ENCODE results near the gene KIF25.

DNA sequence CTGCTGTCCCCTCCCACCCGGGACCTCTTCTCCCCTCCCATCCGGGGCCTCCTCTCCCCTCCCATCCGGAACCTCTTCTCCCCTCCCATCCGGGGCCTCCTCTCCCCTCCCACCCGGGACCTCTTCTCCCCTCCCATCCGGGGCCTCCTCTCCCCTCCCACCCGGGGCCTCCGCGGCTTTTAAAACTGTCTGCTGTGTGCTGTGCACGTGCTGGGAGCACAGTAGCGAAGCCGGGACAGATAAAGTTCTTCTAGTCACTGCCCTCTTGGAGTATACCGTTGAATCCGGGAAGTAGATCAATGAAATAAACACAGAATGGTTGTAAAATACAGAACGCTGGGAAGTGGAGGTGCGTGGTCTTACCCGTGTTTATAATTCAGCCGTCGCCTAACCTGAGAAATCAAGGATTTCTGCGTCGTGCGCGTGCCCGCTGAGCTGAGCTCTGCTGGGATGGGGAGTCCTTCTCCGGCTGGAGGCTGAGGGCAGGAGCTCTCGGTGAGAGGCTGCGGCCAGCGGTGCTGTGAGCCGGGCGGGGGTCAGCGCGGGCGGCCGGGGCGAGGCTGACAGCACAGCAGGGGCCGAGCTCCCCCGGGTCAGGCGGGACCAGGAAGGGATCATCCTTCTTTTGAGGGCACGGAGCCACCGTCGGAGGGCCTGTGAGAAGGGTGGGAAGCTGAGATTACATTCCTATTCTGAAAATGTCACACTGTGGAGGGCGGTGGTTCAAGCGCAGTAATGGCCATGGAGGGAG, 19.6 kb upstream of the KIF25 start:
- TF ChIP-seq, protein P1, sequence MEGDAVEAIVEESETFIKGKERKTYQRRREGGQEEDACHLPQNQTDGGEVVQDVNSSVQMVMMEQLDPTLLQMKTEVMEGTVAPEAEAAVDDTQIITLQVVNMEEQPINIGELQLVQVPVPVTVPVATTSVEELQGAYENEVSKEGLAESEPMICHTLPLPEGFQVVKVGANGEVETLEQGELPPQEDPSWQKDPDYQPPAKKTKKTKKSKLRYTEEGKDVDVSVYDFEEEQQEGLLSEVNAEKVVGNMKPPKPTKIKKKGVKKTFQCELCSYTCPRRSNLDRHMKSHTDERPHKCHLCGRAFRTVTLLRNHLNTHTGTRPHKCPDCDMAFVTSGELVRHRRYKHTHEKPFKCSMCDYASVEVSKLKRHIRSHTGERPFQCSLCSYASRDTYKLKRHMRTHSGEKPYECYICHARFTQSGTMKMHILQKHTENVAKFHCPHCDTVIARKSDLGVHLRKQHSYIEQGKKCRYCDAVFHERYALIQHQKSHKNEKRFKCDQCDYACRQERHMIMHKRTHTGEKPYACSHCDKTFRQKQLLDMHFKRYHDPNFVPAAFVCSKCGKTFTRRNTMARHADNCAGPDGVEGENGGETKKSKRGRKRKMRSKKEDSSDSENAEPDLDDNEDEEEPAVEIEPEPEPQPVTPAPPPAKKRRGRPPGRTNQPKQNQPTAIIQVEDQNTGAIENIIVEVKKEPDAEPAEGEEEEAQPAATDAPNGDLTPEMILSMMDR (conservative IDR thresholded peaks at IDR 0.05 in 1 of 2, IDR thresholded peaks at IDR 0.05 in 1 of 2; ENCODE audit: extremely low read depth in 1 of 2, insufficient read depth in 1 of 2, low read depth in 1 of 2, low read length in 2 of 2) = no peak
- TF ChIP-seq EZH2 (IDR thresholded peaks at IDR 0.05; ENCODE audit: borderline replicate concordance, low read length) = no peak

All from mammary epithelial cell (primary cell).